T-helper 2 cell treated with Interferon-gamma antibody and Interleukin-4, amounts not matched to agents 5 μg/mL and 100 μg/mL, for 36 hours (primary cell): ENCODE results near the gene SORCS3.

Experiments used
- DNase-seq: peaks from one replicate; pipeline ENCODE4 v3.0.0; 2021; ENCODE audit warnings: low spot score
- H3K27ac Mint-ChIP-seq: one replicate; pipeline ENCODE4 v1.8.0; 2021; ENCODE audit warnings: mild to moderate bottlenecking, mixed read lengths
- H3K27me3 Mint-ChIP-seq: one replicate; pipeline ENCODE4 v1.8.0; 2021; ENCODE audit warnings: low read depth, mixed read lengths
- H3K36me3 Mint-ChIP-seq: one replicate; pipeline ENCODE4 v1.8.0; 2021; ENCODE audit warnings: low read depth, mixed read lengths
- H3K4me1 Mint-ChIP-seq: one replicate; pipeline ENCODE4 v1.8.0; 2021; ENCODE audit warnings: low read depth, mixed read lengths
- H3K4me3 Mint-ChIP-seq: one replicate; pipeline ENCODE4 v1.8.0; 2022; ENCODE audit warnings: mild to moderate bottlenecking, moderate library complexity, mixed read lengths
- H3K9me3 Mint-ChIP-seq: one replicate; pipeline ENCODE4 v1.8.0; 2021; ENCODE audit warnings: mixed read lengths

The SORCS3 gene

GRCh38 chr10:105112862-105113261 lies 471.8 kb downstream of the SORCS3 start:
- no peaks in the 10 kb centered on the region for H3K27me3 Mint-ChIP-seq
- peaks cover 4% of the 10 kb centered on the region for H3K9me3 Mint-ChIP-seq
- H3K27ac Mint-ChIP-seq: no peak overlapping the region
- no peaks in the 10 kb centered on the region for H3K4me1 Mint-ChIP-seq
- DNase-seq: no peak
- H3K36me3 Mint-ChIP-seq: no peaks in the 10 kb centered on the region
- H3K4me3 Mint-ChIP-seq: no peak overlapping the region

- Mint-ChIP-seq H3K27me3 (no peaks in the 10 kb centered on the region), H3K4me3 (no peak overlapping the region), H3K9me3 (peaks cover 12% of the 10 kb centered on the region), H3K36me3 (no peaks in the 10 kb centered on the region), H3K4me1 (no peaks in the 10 kb centered on the region), H3K27ac (no peak overlapping the region)
- DNase-seq: no peak
Observed at GRCh38 chr10:105113666-105114065, 472.6 kb downstream of the SORCS3 start.

- Mint-ChIP-seq H3K4me3 (no peak overlapping the region), H3K9me3 (peaks cover 19% of the 10 kb centered on the region), H3K27ac (no peak overlapping the region), H3K27me3 (no peaks in the 10 kb centered on the region), H3K36me3 (no peaks in the 10 kb centered on the region), H3K4me1 (no peaks in the 10 kb centered on the region)
- no peak for DNase-seq
Observed at GRCh38 chr10:105121743-105122142, 480.7 kb downstream of the SORCS3 start.

GRCh38 chr10:105128111-105128510 lies 487.0 kb downstream of the SORCS3 start:
- Mint-ChIP-seq H3K27me3 (no peaks in the 10 kb centered on the region), H3K9me3 (no peaks in the 10 kb centered on the region), H3K4me3 (no peak overlapping the region), H3K4me1 (no peaks in the 10 kb centered on the region), H3K27ac (no peak overlapping the region), H3K36me3 (no peaks in the 10 kb centered on the region)
- DNase-seq: no peak

GRCh38 chr10:105138358-105138757 lies 497.3 kb downstream of the SORCS3 start:
- Mint-ChIP-seq H3K27me3 (no peaks in the 10 kb centered on the region), H3K4me3 (no peak overlapping the region), H3K36me3 (no peaks in the 10 kb centered on the region), H3K9me3 (no peaks in the 10 kb centered on the region), H3K27ac (no peak overlapping the region), H3K4me1 (no peaks in the 10 kb centered on the region)
- no peak for DNase-seq

- Mint-ChIP-seq H3K4me3 (no peak overlapping the region), H3K27me3 (no peaks in the 10 kb centered on the region), H3K36me3 (no peaks in the 10 kb centered on the region), H3K4me1 (no peaks in the 10 kb centered on the region), H3K27ac (no peak overlapping the region), H3K9me3 (no peaks in the 10 kb centered on the region)
- no peak for DNase-seq
Observed at GRCh38 chr10:105139363-105139896, 498.3 kb downstream of the SORCS3 start.

GRCh38 chr10:105140600-105140999 lies 499.5 kb downstream of the SORCS3 start:
- H3K27ac Mint-ChIP-seq: no peak overlapping the region
- DNase-seq: no peak
- H3K4me3 Mint-ChIP-seq: no peak overlapping the region
- H3K4me1 Mint-ChIP-seq: no peaks in the 10 kb centered on the region
- H3K9me3 Mint-ChIP-seq: no peaks in the 10 kb centered on the region
- no peaks in the 10 kb centered on the region for H3K36me3 Mint-ChIP-seq
- H3K27me3 Mint-ChIP-seq: no peaks in the 10 kb centered on the region

GRCh38 chr10:105145711-105146110 lies 504.6 kb downstream of the SORCS3 start:
- Mint-ChIP-seq H3K27me3 (no peaks in the 10 kb centered on the region), H3K27ac (no peak overlapping the region), H3K36me3 (no peaks in the 10 kb centered on the region), H3K9me3 (no peaks in the 10 kb centered on the region), H3K4me1 (no peaks in the 10 kb centered on the region), H3K4me3 (no peak overlapping the region)
- DNase-seq: no peak

- no peaks in the 10 kb centered on the region for H3K9me3 Mint-ChIP-seq
- no peaks in the 10 kb centered on the region for H3K4me1 Mint-ChIP-seq
- no peak overlapping the region for H3K4me3 Mint-ChIP-seq
- DNase-seq: no peak
- H3K36me3 Mint-ChIP-seq: no peaks in the 10 kb centered on the region
- H3K27ac Mint-ChIP-seq: no peak overlapping the region
- H3K27me3 Mint-ChIP-seq: no peaks in the 10 kb centered on the region
Observed at GRCh38 chr10:105146436-105146835, 505.3 kb downstream of the SORCS3 start.

GRCh38 chr10:105148456-105148855 lies 507.4 kb downstream of the SORCS3 start:
- no peaks in the 10 kb centered on the region for H3K9me3 Mint-ChIP-seq
- no peaks in the 10 kb centered on the region for H3K4me1 Mint-ChIP-seq
- no peaks in the 10 kb centered on the region for H3K27me3 Mint-ChIP-seq
- H3K4me3 Mint-ChIP-seq: no peak overlapping the region
- H3K27ac Mint-ChIP-seq: no peak overlapping the region
- DNase-seq: no peak
- no peaks in the 10 kb centered on the region for H3K36me3 Mint-ChIP-seq

- no peak for DNase-seq
- H3K9me3 Mint-ChIP-seq: no peaks in the 10 kb centered on the region
- H3K36me3 Mint-ChIP-seq: no peaks in the 10 kb centered on the region
- no peak overlapping the region for H3K27ac Mint-ChIP-seq
- no peaks in the 10 kb centered on the region for H3K27me3 Mint-ChIP-seq
- no peak overlapping the region for H3K4me3 Mint-ChIP-seq
- no peaks in the 10 kb centered on the region for H3K4me1 Mint-ChIP-seq
Observed at GRCh38 chr10:105148921-105149320, 507.8 kb downstream of the SORCS3 start.

- Mint-ChIP-seq H3K36me3 (no peaks in the 10 kb centered on the region), H3K27ac (no peak overlapping the region), H3K4me1 (no peaks in the 10 kb centered on the region), H3K4me3 (no peak overlapping the region), H3K27me3 (no peaks in the 10 kb centered on the region), H3K9me3 (no peaks in the 10 kb centered on the region)
- no peak for DNase-seq
Observed at GRCh38 chr10:105149371-105149891, 508.3 kb downstream of the SORCS3 start.

GRCh38 chr10:105150259-105150880 lies 509.3 kb downstream of the SORCS3 start:
- Mint-ChIP-seq H3K27me3 (no peaks in the 10 kb centered on the region), H3K4me3 (no peak overlapping the region), H3K27ac (no peak overlapping the region), H3K36me3 (no peaks in the 10 kb centered on the region), H3K4me1 (no peaks in the 10 kb centered on the region), H3K9me3 (no peaks in the 10 kb centered on the region)
- DNase-seq: no peak

GRCh38 chr10:105154736-105155135 lies 513.6 kb downstream of the SORCS3 start:
- Mint-ChIP-seq H3K9me3 (no peaks in the 10 kb centered on the region), H3K4me3 (no peak overlapping the region), H3K4me1 (no peaks in the 10 kb centered on the region), H3K36me3 (no peaks in the 10 kb centered on the region), H3K27me3 (no peaks in the 10 kb centered on the region), H3K27ac (no peak overlapping the region)
- DNase-seq: no peak

GRCh38 chr10:105159268-105159667 lies 518.2 kb downstream of the SORCS3 start:
- no peak for DNase-seq
- no peaks in the 10 kb centered on the region for H3K27me3 Mint-ChIP-seq
- H3K4me3 Mint-ChIP-seq: no peak overlapping the region
- no peak overlapping the region for H3K27ac Mint-ChIP-seq
- no peaks in the 10 kb centered on the region for H3K9me3 Mint-ChIP-seq
- H3K4me1 Mint-ChIP-seq: no peaks in the 10 kb centered on the region
- no peaks in the 10 kb centered on the region for H3K36me3 Mint-ChIP-seq
